ENCODE data around the gene FGGY.

FGGY gene

GRCh38 chr1:59271561-59272260 lies 25.2 kb upstream of the FGGY start:
- H3K4me3 ChIP-seq (ENCODE audit: low read depth, low read length), result no peak overlapping the region
- ChIA-PET POLR2A (interaction anchor here (1.1 kb wide), 1 partner anchor 488 kb away, joined by 3 read pairs; the partner anchor contains the start of gene JUN), CTCF (interaction anchor here (1.3 kb wide), 2 partner anchors 13 kb away, joined by 3 to 5 read pairs; no protein-coding TSS in a partner anchor)

GRCh38 chr1:59272507-59272906 lies 24.4 kb upstream of the FGGY start:
- H3K4me3 ChIP-seq (ENCODE audit: low read depth, low read length), result no peak overlapping the region
- ChIA-PET CTCF (interaction anchor here (1.3 kb wide), 1 partner anchor 13 kb away, joined by 5 read pairs; no protein-coding TSS in a partner anchor), POLR2A (interaction anchor here (1.1 kb wide), 1 partner anchor 489 kb away, joined by 3 read pairs; the partner anchor contains the start of gene JUN)
- TF ChIP-seq CTCF (IDR thresholded peaks at IDR 0.05; ENCODE audit: insufficient read depth, low read length, missing control alignments), result no peak
- DNase-seq (ENCODE audit: low read depth, low spot score), result no peak

More at GRCh38 chr1:59271561-59272260, 25.2 kb upstream of the FGGY start:
- no peak for TF ChIP-seq CTCF (IDR thresholded peaks at IDR 0.05; ENCODE audit: insufficient read depth, low read length, missing control alignments)
- no peak for DNase-seq (ENCODE audit: low read depth, low spot score)

GRCh38 chr1:59276439-59276851 lies 20.4 kb upstream of the FGGY start:
- CTCF ChIA-PET, result interaction anchor here (1.3 kb wide), 1 partner anchor 9 kb away, joined by 4 read pairs; no protein-coding TSS in a partner anchor
- TF ChIP-seq CTCF (IDR thresholded peaks at IDR 0.05; ENCODE audit: insufficient read depth, low read length, missing control alignments), result no peak
- H3K4me3 ChIP-seq (ENCODE audit: low read depth, low read length), result no peak overlapping the region
- POLR2A ChIA-PET, result no interaction called here
- DNase-seq (ENCODE audit: low read depth, low spot score), result no peak

- TF ChIP-seq CTCF (IDR thresholded peaks at IDR 0.05; ENCODE audit: insufficient read depth, low read length, missing control alignments), result no peak
- no peak overlapping the region for H3K4me3 ChIP-seq (ENCODE audit: low read depth, low read length)
- no peak for DNase-seq (ENCODE audit: low read depth, low spot score)
- ChIA-PET POLR2A (interaction anchor here (0.6 kb wide), 1 partner anchor 413 kb away, joined by 4 read pairs; no protein-coding TSS in a partner anchor), CTCF (interaction anchor here (2.0 kb wide), 1 partner anchor 420 kb away, joined by 6 read pairs; no protein-coding TSS in a partner anchor)
These were observed 18.0 kb upstream of the FGGY start for GRCh38 chr1:59278780-59279354.

- TF ChIP-seq CTCF (IDR thresholded peaks at IDR 0.05; ENCODE audit: insufficient read depth, low read length, missing control alignments), result no peak
- ChIA-PET POLR2A (interaction anchor here (0.6 kb wide), 1 partner anchor 412 kb away, joined by 4 read pairs; no protein-coding TSS in a partner anchor), CTCF (interaction anchor here (2.0 kb wide), 1 partner anchor 419 kb away, joined by 6 read pairs; no protein-coding TSS in a partner anchor)
- no peak overlapping the region for H3K4me3 ChIP-seq (ENCODE audit: low read depth, low read length)
- no peak for DNase-seq (ENCODE audit: low read depth, low spot score)
These were observed 17.2 kb upstream of the FGGY start for GRCh38 chr1:59279645-59280044.

DNA sequence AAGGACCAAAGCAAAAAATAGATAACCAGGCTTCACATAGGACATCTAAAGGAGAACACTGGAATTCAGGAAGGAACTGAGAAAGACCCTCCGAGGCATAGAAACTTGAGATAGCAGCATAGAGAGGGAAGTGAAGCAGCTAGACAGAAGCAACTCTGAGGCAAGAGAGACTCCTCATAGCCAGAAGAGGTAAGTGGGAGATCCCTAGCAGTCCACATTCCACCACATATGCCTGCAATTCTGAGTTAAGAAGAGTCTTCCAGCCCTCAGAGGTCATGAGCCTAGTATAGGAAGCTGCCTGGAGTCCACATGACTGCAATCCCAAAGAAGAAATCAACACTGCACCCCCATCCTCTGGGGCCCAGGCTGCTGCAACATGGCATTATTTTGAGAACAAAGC lies 13.9 kb upstream of the FGGY start:
- CTCF ChIA-PET, result no interaction called here
- POLR2A ChIA-PET, result no interaction called here
- DNase-seq (ENCODE audit: low read depth, low spot score), result no peak

More for the DNA sequence above, 13.9 kb upstream of the FGGY start:
- no peak for TF ChIP-seq CTCF (IDR thresholded peaks at IDR 0.05; ENCODE audit: insufficient read depth, low read length, missing control alignments)
- no peak overlapping the region for H3K4me3 ChIP-seq (ENCODE audit: low read depth, low read length)

All from AG04449 (cell line).